ENCODE data around the gene TMEM88. TPM values are rescaled to one million over a fixed set of nuclear protein-coding genes. Genes with fewer than 3 reads are reported as not detected.

Gene TMEM88
- total RNA-seq, 1 donor from 2014 or later: 46.8 TPM

GRCh38 chr17:7832431-7832830 lies 22.4 kb upstream of the TMEM88 start:
- no peak for DNase-seq (ENCODE audit: extremely low read depth, low read depth, low spot score)

GRCh38 chr17:7833011-7833794 lies 21.7 kb upstream of the TMEM88 start:
- no peak for DNase-seq (ENCODE audit: extremely low read depth, low read depth, low spot score)

GRCh38 chr17:7833795-7834541 lies 20.9 kb upstream of the TMEM88 start, which contains the start of gene KDM6B:
Gene KDM6B (plus strand): TSS chr17:7834217. CDS start chr17:7845555, 11,338 bp downstream.
- DNase-seq (ENCODE audit: extremely low read depth, low read depth, low spot score): no peak

DNA sequence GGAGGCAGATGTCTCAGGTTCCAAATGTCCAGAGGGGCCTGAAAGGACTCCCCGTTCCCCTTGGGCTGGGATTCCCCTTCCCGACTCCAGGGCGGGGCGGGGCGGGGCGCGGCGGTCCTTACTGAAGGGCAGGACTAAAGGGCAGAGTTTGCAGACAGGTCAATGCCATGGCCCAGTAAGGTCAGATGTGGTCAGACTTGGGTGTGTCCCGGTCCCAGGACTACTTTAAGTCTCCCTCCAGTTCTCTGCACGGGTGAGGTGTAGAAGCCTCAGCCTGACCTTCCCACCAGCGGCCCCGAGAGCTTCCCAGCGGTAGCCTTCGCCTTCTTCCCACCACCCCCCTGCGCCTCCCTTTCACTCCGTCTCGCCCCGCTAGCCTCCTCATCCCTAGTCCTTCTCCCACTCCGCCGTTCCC lies 20.3 kb upstream of the TMEM88 start:
- no peak for DNase-seq (ENCODE audit: extremely low read depth, low read depth, low spot score)

GRCh38 chr17:7834957-7835813 lies 19.7 kb upstream of the TMEM88 start:
- no peak for DNase-seq (ENCODE audit: extremely low read depth, low read depth, low spot score)

DNA sequence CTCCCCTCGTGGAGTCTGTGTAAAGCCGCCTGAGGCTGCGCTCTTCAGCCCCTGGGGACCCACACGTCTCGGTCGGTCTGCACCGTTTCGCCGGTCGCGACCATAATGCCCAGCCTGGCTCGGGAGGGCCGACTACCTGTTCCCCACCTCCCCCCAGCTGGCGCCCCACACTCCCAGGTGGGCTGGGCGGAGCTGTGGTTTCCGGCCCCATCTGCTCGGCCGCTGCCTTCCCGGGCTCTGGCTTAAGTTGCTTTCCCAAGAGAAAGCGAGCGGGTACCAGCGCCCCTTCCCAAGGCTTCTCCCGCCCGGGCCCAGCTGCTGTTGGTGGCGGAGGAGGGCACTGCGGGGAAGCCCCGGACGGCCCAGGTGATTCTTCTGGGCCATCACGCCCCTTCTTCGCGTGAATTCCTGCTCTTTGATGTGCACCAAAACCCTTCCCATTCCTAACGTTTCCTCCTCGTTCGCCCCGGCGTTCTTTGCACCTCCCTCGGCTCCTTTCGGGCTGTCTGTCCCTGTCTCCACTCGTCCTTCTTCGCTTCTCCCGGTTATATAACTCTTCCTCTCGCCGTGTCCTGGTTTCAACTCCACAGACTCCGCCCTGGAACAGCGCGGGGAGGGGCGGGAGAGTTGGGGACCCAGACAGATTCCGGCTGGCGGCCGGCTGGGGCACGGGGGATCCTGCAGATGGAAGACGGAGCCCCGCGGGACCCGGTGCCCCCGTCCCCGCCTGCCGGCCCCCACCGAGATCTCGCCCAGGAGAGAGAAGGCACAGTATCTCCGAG lies 18.9 kb upstream of the TMEM88 start:
- DNase-seq (ENCODE audit: extremely low read depth, low read depth, low spot score): no peak

- DNase-seq (ENCODE audit: extremely low read depth, low read depth, low spot score): no peak
Measured at GRCh38 chr17:7836596-7837407, 18.1 kb upstream of the TMEM88 start.

DNA sequence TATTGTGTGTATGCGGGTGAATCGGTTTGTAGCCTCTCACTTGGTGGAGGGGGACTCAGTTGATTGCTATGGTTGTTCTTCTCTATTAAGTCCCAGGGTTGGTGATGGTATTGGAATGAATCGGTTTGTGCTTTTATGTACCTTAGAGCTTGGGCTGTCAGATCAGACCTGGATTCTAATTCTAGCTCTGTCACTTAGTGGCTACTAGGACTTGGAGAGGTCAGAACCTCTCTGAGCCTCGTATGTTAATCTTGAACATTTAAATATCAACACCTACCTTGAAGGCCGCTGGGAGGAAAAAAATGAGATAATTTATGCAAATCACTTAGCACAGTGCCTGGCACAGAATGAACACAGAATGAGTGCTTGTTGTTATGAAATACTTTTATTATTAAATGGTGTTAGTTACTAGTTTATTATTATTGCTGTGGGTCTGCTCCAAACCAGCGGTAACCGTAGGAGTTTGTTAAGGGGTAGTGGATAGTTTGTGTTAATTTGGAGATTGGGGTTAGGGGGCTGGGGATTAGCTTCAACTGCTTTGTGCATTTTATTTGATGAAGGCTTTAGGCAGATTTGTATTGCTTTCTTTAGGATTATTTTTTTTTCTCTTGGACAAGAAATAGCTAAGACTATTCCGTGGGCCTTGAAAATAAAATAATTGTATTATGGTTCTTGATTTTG lies 17.3 kb upstream of the TMEM88 start:
- no peak for DNase-seq (ENCODE audit: extremely low read depth, low read depth, low spot score)

DNA sequence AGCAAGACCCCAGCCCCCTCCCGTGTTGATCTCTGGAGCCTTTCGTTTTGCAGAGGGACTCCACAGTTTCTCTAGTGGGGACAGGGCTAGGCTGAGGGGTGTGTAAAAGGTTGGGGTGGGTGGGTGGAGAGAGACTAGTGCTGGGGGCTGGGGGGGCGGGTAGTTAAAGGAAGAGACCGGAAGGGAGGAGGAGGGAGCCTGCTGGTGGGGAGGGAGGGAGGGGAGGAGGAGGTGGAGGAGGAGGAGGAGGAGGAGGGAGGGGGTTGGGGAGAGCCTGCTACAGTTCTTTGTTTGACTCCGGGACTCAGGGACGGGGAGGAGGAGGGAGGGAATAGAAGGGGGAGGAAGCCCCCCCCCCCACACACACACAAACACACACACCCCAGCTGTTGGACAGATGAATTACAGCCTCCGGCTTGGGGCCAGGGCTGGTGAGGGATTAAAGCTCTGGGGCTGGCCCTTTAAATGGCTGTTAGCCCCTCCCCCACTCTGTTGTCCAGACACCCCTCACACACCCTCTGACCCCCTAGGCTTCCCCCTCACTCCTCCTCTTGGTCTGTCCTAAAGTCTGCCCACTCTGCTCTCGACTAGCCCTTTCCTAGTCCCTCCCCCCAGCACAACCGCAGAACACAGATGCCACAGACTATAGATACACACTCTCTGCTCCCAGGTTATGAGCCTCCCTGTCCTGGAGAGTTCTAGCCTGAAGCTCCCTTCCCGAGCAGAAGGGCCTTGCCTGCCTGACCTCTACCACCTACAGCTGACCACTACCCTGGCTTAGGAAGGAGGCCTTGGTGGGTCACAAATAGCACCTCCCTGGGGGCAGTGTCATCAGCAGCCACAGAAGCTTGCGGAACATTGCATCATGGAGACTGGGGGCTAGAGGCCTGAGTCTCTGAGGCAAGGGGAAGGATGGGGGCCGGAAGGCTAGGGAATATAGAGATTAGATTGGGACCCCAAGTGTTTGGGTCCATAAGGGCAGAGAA lies 16.5 kb upstream of the TMEM88 start:
- DNase-seq (ENCODE audit: extremely low read depth, low read depth, low spot score): no peak

DNA sequence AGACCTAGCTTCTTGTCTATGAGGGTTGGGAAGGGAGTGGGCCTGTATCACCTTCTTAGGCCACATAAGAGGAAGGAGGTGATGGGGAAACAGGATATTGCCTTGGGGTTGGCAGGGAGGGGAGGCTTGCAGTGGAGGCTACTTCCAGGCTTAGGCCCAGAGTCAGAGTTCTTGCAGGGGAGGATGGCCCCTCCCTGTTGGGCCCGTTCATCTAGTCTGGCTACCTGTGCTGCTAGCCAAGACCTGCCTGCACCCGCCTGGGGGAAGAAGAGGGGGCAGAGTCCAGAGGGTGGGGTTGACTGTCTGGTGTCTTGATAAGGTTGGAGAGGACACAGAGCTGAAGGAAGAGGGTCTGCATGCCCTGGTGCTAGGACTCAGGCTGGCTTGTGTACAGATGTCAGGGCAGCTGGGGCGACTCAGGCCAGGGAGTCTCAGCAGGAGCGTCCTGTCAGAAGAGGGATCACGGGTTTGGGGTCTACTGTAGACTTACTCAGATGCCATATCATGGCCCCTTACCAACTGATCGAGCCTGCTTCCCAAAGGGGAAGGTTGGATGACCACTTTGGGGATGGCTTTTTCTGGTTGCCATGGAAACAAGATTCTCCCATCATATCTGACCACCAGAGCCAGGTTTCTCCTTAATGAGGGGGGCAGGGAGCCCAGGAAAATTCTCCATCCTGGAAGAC lies 15.5 kb upstream of the TMEM88 start:
- DNase-seq (ENCODE audit: extremely low read depth, low read depth, low spot score): no peak

- no peak for DNase-seq (ENCODE audit: extremely low read depth, low read depth, low spot score)
Measured at GRCh38 chr17:7839876-7840261, 15.0 kb upstream of the TMEM88 start.

- DNase-seq (ENCODE audit: extremely low read depth, low read depth, low spot score): no peak
Measured at GRCh38 chr17:7840441-7840840, 14.4 kb upstream of the TMEM88 start.

- no peak for DNase-seq (ENCODE audit: extremely low read depth, low read depth, low spot score)
Measured at GRCh38 chr17:7840875-7841274, 14.0 kb upstream of the TMEM88 start.

GRCh38 chr17:7841396-7841914 lies 13.4 kb upstream of the TMEM88 start:
- DNase-seq (ENCODE audit: extremely low read depth, low read depth, low spot score): no peak

DNA sequence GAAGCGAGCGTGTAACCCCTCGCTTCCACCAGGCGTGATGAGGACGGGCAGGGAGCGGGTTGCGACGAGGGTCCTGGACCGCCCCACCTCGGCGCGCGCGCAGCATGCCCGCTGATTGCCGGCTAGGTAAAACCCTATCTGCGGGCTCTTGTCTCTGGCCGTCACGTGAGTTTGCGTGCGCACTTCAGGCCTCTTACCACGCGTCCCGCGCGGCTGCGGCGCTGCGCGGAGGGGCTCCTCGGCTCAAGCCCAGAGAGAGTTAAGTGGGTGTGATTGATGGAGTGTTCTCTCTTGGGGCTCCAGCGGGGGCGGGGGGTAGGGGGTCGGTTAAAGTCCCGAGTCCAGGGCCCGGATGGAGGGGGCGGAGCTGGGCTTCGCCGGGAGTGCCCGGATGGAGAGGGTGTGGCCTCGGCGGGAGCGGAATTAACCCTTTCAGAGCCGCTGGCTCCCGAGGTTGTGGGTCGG lies 12.9 kb upstream of the TMEM88 start:
- DNase-seq (ENCODE audit: extremely low read depth, low read depth, low spot score): no peak

- DNase-seq (ENCODE audit: extremely low read depth, low read depth, low spot score): no peak
Measured at GRCh38 chr17:7842380-7843256, 12.2 kb upstream of the TMEM88 start.

Measured in glomerular endothelial cell (primary cell).